Tibial artery (tissue), 4 donors: ENCODE results near the gene EFEMP2.

Experiments
- DNase-seq, 2 donors: peaks; one replicate each; pipeline ENCODE4 v3.0.0-alpha.2; 2019
- H3K27ac ChIP-seq, 2 donors: fragments of 200-600 bp; sonication (generic) in 1 of 2; 1 replicate in 1 of 2; 2 replicates in 1 of 2; pipeline ENCODE4 v1.5.1; 2018 to 2019; ENCODE audit warnings: mild to moderate bottlenecking in 1 of 2
- H3K27me3 ChIP-seq, 2 donors: fragments of 200-600 bp; sonication (generic) in 1 of 2; one replicate each; pipeline versions ENCODE4 v1.5.1 to v1.6.0; 2016 to 2019
- H3K36me3 ChIP-seq, 3 donors: fragments of 200-600 bp; sonication (generic) in 2 of 3; one replicate each; pipeline ENCODE4 v1.5.1; 2016 to 2019; ENCODE audit warnings: mild to moderate bottlenecking in 2 of 3
- H3K4me1 ChIP-seq, 4 donors: fragments of 200-600 bp; sonication (generic) in 2 of 4; 1 replicate in 3 of 4; 2 replicates in 1 of 4; pipeline ENCODE4 v1.5.1; 2016 to 2019
- H3K4me3 ChIP-seq, 2 donors: fragments of 200-600 bp; sonication (generic) in 1 of 2; 1 replicate in 1 of 2; 2 replicates in 1 of 2; pipeline ENCODE4 v1.5.1; 2018 to 2019; ENCODE audit warnings: mild to moderate bottlenecking in 2 of 2
- H3K9me3 ChIP-seq, 3 donors: fragments of 200-600 bp; sonication (generic) in 1 of 3; one replicate each; pipeline ENCODE4 v1.5.1; 2016 to 2019
- CTCF ChIP-seq, 2 experiments: fragments of 200-600 bp in 1 of 2; fragments of 450-650 bp in 1 of 2; IDR thresholded peaks; one replicate each; pipeline ENCODE4 v1.5.1; 2017 to 2019; ENCODE audit warnings: antibody characterized with exemption in 2 of 2, mild to moderate bottlenecking in 1 of 2, moderate library complexity in 1 of 2
- intact Hi-C: fragments of 100-400 bp; cut with DNase I; formaldehyde crosslinking; loops from one replicate; pipeline ENCODE4 v1.15.0; 2023; ENCODE audit warnings: low total_unique reads

EFEMP2 gene

GRCh38 chr11:65888163-65888814 is 15.7 kb upstream of the EFEMP2 start, which contains the start of gene FIBP:
FIBP (minus strand) TSS chr11:65888471; CDS start chr11:65888418, 53 bp downstream.
- peak; percentile 87 to 96 for TF ChIP-seq CTCF (IDR thresholded peaks at IDR 0.05)
- H3K9me3 ChIP-seq, result no peaks in the 10 kb centered on the region
- peak within 1 kb of the TSS; percentile 93 to 95 for H3K27ac ChIP-seq
- peaks cover 10 to 33% (median 21%) of the 10 kb centered on the region in 3 donors for H3K36me3 ChIP-seq
- H3K27me3 ChIP-seq, result no peaks in the 10 kb centered on the region
- peaks cover 6 to 73% (median 53%) of the 10 kb centered on the region in 4 donors for H3K4me1 ChIP-seq
- H3K4me3 ChIP-seq, result peak within 1 kb of the TSS; percentile 61 to 83
- DNase-seq, result peak; percentile 97 to 99
- intact Hi-C loops, result loop anchor here (2.0 kb wide), 1 partner anchor 29 kb away; no protein-coding TSS in a partner anchor

GRCh38 chr11:65887723-65888162 is 15.1 kb upstream of the EFEMP2 start:
- Histone ChIP-seq H3K4me1 (peaks cover 6 to 67% (median 47%) of the 10 kb centered on the region in 4 donors), H3K4me3 (peak overlapping the region; percentile 61 to 83), H3K27me3 (no peaks in the 10 kb centered on the region), H3K36me3 (peaks cover 15 to 39% (median 26%) of the 10 kb centered on the region in 3 donors), H3K9me3 (no peaks in the 10 kb centered on the region), H3K27ac (peak overlapping the region; percentile 93 to 95)
- no peak for DNase-seq
- no peak for TF ChIP-seq CTCF (IDR thresholded peaks at IDR 0.05)
- intact Hi-C loops, result loop anchor here (2.0 kb wide), 1 partner anchor 29 kb away; no protein-coding TSS in a partner anchor

- no peak for DNase-seq
- H3K4me3 ChIP-seq, result peak overlapping the region; percentile 61 to 83
- no peaks in the 10 kb centered on the region for H3K27me3 ChIP-seq
- no peak for TF ChIP-seq CTCF (IDR thresholded peaks at IDR 0.05)
- peaks cover 15 to 46% (median 26%) of the 10 kb centered on the region in 3 donors for H3K36me3 ChIP-seq
- H3K27ac ChIP-seq, result peak overlapping the region; percentile 93 to 95
- H3K4me1 ChIP-seq, result peaks cover 4 to 61% (median 41%) of the 10 kb centered on the region in 4 donors
- intact Hi-C loops, result no loop called here
- no peaks in the 10 kb centered on the region for H3K9me3 ChIP-seq
These were observed 14.5 kb upstream of the EFEMP2 start for GRCh38 chr11:65886826-65887722.

GRCh38 chr11:65885808-65886536 is 13.4 kb upstream of the EFEMP2 start:
- Histone ChIP-seq H3K36me3 (peaks cover 15 to 48% (median 26%) of the 10 kb centered on the region in 3 donors), H3K27me3 (no peaks in the 10 kb centered on the region), H3K4me3 (no peak overlapping the region), H3K4me1 (peaks cover 0 to 50% (median 31%) of the 10 kb centered on the region in 4 donors), H3K9me3 (no peaks in the 10 kb centered on the region), H3K27ac (no peak overlapping the region)
- TF ChIP-seq CTCF (IDR thresholded peaks at IDR 0.05), result no peak
- intact Hi-C loops, result loop anchor here (2.0 kb wide), 1 partner anchor 103 kb away; no protein-coding TSS in a partner anchor
- DNase-seq, result no peak

- Histone ChIP-seq H3K27ac (peak overlapping the region in 1 of 2 donors; percentile 41), H3K9me3 (no peaks in the 10 kb centered on the region), H3K4me1 (peaks cover 0 to 43% (median 31%) of the 10 kb centered on the region in 4 donors), H3K27me3 (no peaks in the 10 kb centered on the region), H3K4me3 (no peak overlapping the region), H3K36me3 (peaks cover 15 to 48% (median 26%) of the 10 kb centered on the region in 3 donors)
- TF ChIP-seq CTCF (IDR thresholded peaks at IDR 0.05), result no peak
- DNase-seq, result no peak
- intact Hi-C loops, result loop anchor here (2.0 kb wide), 1 partner anchor 104 kb away; no protein-coding TSS in a partner anchor
These were observed 12.6 kb upstream of the EFEMP2 start for GRCh38 chr11:65885231-65885630.
